Sigmoid colon (tissue), 7 donors: ENCODE data around the gene IDI2. TPM values are rescaled to one million over a fixed set of nuclear protein-coding genes. Genes with fewer than 3 reads are reported as not detected.
"Not testable (repeated sequence)": the region's sequence is repeated elsewhere in the genome, so short reads cannot be mapped to it uniquely, and the experiment has no call there.

Source experiments
- DNase-seq: peaks from one replicate; pipeline ENCODE4 v3.0.0-alpha.2; 2019
- H3K27ac ChIP-seq, 4 donors: fragments of 200-600 bp; sonication (generic); one replicate each; pipeline ENCODE4 v1.5.1; 2016 to 2019; ENCODE audit warnings: mild to moderate bottlenecking in 1 of 4
- H3K27me3 ChIP-seq, 3 donors: fragments of 200-600 bp; sonication (generic); one replicate each; pipeline ENCODE4 v1.5.1; 2019; ENCODE audit warnings: mild to moderate bottlenecking in 1 of 3
- H3K36me3 ChIP-seq, 4 donors: fragments of 200-600 bp; sonication (generic); one replicate each; pipeline ENCODE4 v1.5.1; 2016 to 2019
- H3K4me1 ChIP-seq, 4 donors: fragments of 200-600 bp; sonication (generic); one replicate each; pipeline ENCODE4 v1.5.1; 2017 to 2019
- H3K4me3 ChIP-seq, 4 donors: fragments of 200-600 bp; sonication (generic); one replicate each; pipeline ENCODE4 v1.5.1; 2017 to 2019; ENCODE audit warnings: mild to moderate bottlenecking in 2 of 4, moderate library complexity in 1 of 4
- H3K9me3 ChIP-seq, 4 donors: fragments of 200-600 bp in 3 of 4; sonication (generic) in 3 of 4; one replicate each; pipeline versions ENCODE4 v1.5.1 to v1.6.1; 2013 to 2019
- EP300 ChIP-seq, 4 donors: sonication (generic); formaldehyde crosslinking; IDR thresholded peaks; one replicate each; pipeline ENCODE4 v1.6.1; 2017; ENCODE audit warnings: antibody characterized with exemption in 4 of 4
- POLR2A ChIP-seq, 2 donors: fragments of 450-650 bp; IDR thresholded peaks; one replicate each; pipeline ENCODE4 v1.6.1; 2016; ENCODE audit warnings: antibody characterized with exemption in 2 of 2, mild to moderate bottlenecking in 2 of 2, moderate library complexity in 2 of 2
- POLR2AphosphoS5 ChIP-seq, 4 donors: sonication (generic); formaldehyde crosslinking; IDR thresholded peaks; one replicate each; pipeline ENCODE4 v1.6.1; 2017; ENCODE audit warnings: antibody characterized with exemption in 4 of 4
- WGBS, 2 donors: extraction: QIAGEN DNeasy Blood & Tissue Kit; methylation state at CpG; one replicate each; pipeline ENCODE4 v1.1.7; 2013; 5-methylcytosine and 5-hydroxymethylcytosine counted together
- intact Hi-C: fragments of 100-400 bp; cut with DNase I; formaldehyde crosslinking; loops from one replicate; pipeline ENCODE4 v1.15.1; 2023
- polyA plus RNA-seq, 3 donors: library from polyadenylated mRNA; stranded (reverse); fragments of 200-250 nt; gene quantifications; one replicate each; pipeline ENCODE4 v1.2.3, GENCODE V29; 2013
- total RNA-seq, 4 donors: library from RNA; depleted of rRNA; stranded (reverse); fragments of >200 nt; gene quantifications; one replicate each; pipeline ENCODE4 v1.1.0, GENCODE V29; 2016
- TF ChIP-seq, protein P1 (sequence below), 4 experiments: fragments of 450-650 bp in 3 of 4; fragments of 200-600 bp in 1 of 4; IDR thresholded peaks; one replicate each; pipeline ENCODE4 v1.5.1; 2016 to 2019; ENCODE audit warnings: antibody characterized with exemption in 4 of 4, mild to moderate bottlenecking in 3 of 4, moderate library complexity in 2 of 4
- donor health status: healthy with polysubstance abuse.
- donor health status: Bipolar disorder and iron deficiency.
- donor health status: healthy.

IDI2 gene
- total and polyA plus RNA-seq, 7 donors, result not detected

DNA sequence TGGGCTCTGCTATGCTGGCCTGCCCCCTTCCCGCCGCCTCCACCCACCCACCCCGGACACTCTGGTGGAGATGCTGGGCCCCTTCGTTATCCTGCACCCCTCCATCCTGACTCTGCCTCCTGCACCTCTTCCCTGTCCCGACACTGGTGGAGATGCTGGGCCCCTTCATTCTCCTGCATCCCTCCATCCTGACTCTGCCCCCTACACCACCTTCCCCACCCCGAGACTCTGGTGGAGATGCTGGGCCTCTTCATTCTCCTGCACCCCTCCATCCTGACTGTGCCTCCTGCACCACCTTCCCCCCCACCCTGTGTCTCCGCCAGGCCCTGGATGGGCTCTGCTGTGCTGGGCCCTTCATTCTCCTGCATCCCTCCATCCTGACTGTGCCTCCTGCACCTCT, 15.0 kb downstream of the IDI2 start:
- 93 to 96% methylated on average over 7 of the region's 7 CpGs for WGBS, 2 donors
- no peak for DNase-seq
- TF ChIP-seq EP300 (IDR thresholded peaks at IDR 0.05), result no peak
- TF ChIP-seq POLR2A (IDR thresholded peaks at IDR 0.05), result no peak
- TF ChIP-seq POLR2AphosphoS5 (IDR thresholded peaks at IDR 0.05), result no peak
- TF ChIP-seq, protein P1, sequence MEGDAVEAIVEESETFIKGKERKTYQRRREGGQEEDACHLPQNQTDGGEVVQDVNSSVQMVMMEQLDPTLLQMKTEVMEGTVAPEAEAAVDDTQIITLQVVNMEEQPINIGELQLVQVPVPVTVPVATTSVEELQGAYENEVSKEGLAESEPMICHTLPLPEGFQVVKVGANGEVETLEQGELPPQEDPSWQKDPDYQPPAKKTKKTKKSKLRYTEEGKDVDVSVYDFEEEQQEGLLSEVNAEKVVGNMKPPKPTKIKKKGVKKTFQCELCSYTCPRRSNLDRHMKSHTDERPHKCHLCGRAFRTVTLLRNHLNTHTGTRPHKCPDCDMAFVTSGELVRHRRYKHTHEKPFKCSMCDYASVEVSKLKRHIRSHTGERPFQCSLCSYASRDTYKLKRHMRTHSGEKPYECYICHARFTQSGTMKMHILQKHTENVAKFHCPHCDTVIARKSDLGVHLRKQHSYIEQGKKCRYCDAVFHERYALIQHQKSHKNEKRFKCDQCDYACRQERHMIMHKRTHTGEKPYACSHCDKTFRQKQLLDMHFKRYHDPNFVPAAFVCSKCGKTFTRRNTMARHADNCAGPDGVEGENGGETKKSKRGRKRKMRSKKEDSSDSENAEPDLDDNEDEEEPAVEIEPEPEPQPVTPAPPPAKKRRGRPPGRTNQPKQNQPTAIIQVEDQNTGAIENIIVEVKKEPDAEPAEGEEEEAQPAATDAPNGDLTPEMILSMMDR (IDR thresholded peaks at IDR 0.05), result no peak
- peaks cover 33 to 97% (median 78%) of the 10 kb centered on the region in 4 donors for H3K36me3 ChIP-seq
- H3K9me3 ChIP-seq, result no peaks in the 10 kb centered on the region
- H3K4me1 ChIP-seq, result no peaks in the 10 kb centered on the region
- no peak overlapping the region for H3K4me3 ChIP-seq
- no peak overlapping the region for H3K27ac ChIP-seq
- no peaks in the 10 kb centered on the region for H3K27me3 ChIP-seq
- intact Hi-C loops, result no loop called here

DNA sequence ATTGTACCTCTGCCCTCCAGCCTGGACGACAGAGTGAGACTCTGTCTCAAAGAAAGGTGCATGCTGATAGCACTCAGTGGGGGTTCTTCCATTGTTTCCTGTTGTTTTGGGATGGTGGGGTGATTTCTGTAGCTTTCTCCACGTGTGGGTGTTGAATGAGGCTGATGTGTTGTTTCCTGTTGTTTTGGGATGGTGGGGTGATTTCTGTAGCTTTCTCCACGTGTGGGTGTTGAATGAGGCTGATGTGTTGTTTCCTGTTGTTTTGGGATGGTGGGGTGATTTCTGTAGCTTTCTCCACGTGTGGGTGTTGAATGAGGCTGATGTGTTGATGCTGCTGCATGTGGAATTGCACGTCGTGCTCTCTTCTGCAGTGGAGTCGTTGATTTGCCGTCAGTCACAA, 15.7 kb downstream of the IDI2 start:
- WGBS, 2 donors, result 75 to 78% methylated on average over 8 of the region's 8 CpGs
- peaks cover 32 to 100% (median 76%) of the 10 kb centered on the region in 4 donors for H3K36me3 ChIP-seq
- DNase-seq, result not testable (repeated sequence)

DNA sequence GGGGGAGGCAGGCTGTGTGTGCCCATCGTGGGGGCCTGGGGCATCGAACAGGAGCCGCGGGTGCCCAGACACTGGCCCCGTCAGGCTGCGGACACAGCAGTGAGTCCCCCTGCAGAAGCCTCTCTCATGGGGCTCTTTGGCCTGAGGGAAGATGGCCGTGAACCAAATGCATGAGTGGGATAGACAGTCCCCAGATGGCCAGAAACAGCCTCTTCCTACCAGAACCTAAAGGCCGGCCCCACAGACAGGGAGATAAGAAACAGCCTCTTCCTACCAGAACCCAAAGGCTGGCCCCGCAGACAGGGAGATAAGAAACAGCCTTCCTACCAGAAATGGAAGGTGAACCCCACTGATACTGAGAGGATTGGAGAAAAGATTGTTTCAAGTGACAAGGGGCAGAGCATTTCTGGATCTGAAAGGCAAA, 16.6 kb downstream of the IDI2 start:
- Histone ChIP-seq H3K4me3 (no peak overlapping the region), H3K4me1 (no peaks in the 10 kb centered on the region), H3K36me3 (peaks cover 40 to 100% (median 76%) of the 10 kb centered on the region in 4 donors), H3K27ac (no peak overlapping the region), H3K27me3 (no peaks in the 10 kb centered on the region), H3K9me3 (no peaks in the 10 kb centered on the region)
- DNase-seq, result no peak
- TF ChIP-seq EP300 (IDR thresholded peaks at IDR 0.05) (no peak), POLR2AphosphoS5 (IDR thresholded peaks at IDR 0.05) (no peak), POLR2A (IDR thresholded peaks at IDR 0.05) (no peak)
- TF ChIP-seq, protein P1 (IDR thresholded peaks at IDR 0.05), result no peak
- 94 to 96% methylated on average over 9 of the region's 9 CpGs for WGBS, 2 donors
- intact Hi-C loops, result no loop called here

More for the DNA sequence above, 15.7 kb downstream of the IDI2 start:
- H3K27me3 ChIP-seq, H3K4me3 ChIP-seq, H3K4me1 ChIP-seq, H3K27ac ChIP-seq, H3K9me3 ChIP-seq, intact Hi-C loops: not testable (repeated sequence)

DNA sequence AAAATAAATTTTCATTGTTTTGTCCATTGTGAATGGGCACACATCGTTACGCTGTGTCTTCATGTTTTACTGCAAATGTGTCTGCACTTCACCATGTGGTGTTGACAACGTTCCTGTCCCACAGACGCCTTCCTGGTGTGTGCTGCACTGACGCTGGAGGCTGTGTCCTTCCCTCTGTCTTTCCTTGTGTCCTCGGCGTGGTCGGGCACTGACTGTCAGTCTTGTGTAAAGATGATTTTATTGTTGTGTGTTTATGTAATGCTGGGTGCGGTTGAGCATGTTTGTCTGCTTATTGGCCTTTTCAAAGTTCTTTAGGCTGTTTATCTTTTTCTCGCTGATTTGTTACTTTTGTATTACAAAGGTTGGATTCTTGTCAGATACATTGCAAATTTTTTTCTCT, 18.1 kb downstream of the IDI2 start:
- intact Hi-C loops, result no loop called here
- Histone ChIP-seq H3K36me3 (peaks cover 53 to 100% (median 83%) of the 10 kb centered on the region in 4 donors), H3K27ac (no peak overlapping the region), H3K9me3 (no peaks in the 10 kb centered on the region), H3K27me3 (no peaks in the 10 kb centered on the region), H3K4me3 (no peak overlapping the region), H3K4me1 (no peaks in the 10 kb centered on the region)
- 48 to 77% methylated on average over 10 of the region's 10 CpGs for WGBS, 2 donors
- TF ChIP-seq POLR2AphosphoS5 (IDR thresholded peaks at IDR 0.05), result no peak
- TF ChIP-seq EP300 (IDR thresholded peaks at IDR 0.05), result no peak
- TF ChIP-seq, protein P1 (IDR thresholded peaks at IDR 0.05), result no peak
- no peak for TF ChIP-seq POLR2A (IDR thresholded peaks at IDR 0.05)
- DNase-seq, result no peak

DNA sequence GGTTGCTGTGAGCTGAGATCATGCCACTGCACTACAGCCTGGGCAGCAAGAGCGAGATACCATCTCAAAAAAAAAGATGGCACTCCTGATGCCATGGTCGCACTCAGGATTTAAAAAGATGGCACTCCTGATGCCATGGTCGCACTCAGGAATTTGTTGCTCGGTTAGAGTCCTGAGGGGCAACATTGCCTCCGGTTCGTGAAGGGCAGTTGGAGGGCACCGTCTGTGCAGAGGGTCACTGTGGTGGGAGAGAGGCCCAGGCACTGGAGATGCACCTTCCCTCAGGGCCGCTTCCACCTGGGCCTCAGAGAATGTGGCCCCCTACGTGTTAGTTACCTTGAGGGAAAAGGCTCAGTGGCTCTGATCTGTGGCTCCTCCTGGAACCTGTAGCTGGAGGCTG, 19.1 kb downstream of the IDI2 start:
- H3K36me3 ChIP-seq, result peaks cover 44 to 100% (median 80%) of the 10 kb centered on the region in 4 donors
- WGBS, 2 donors, result 97% methylated on average over 9 of the region's 9 CpGs

More for the DNA sequence above, 19.1 kb downstream of the IDI2 start:
- TF ChIP-seq, protein P1 (IDR thresholded peaks at IDR 0.05), result no peak
- TF ChIP-seq POLR2A (IDR thresholded peaks at IDR 0.05) (no peak), POLR2AphosphoS5 (IDR thresholded peaks at IDR 0.05) (no peak), EP300 (IDR thresholded peaks at IDR 0.05) (no peak)
- Histone ChIP-seq H3K4me1 (no peaks in the 10 kb centered on the region), H3K27me3 (no peaks in the 10 kb centered on the region), H3K27ac (no peak overlapping the region), H3K4me3 (no peak overlapping the region), H3K9me3 (no peaks in the 10 kb centered on the region)
- DNase-seq, result no peak
- intact Hi-C loops, result no loop called here
